Neural cell (in vitro differentiated cells): ENCODE data around the gene PIEZO1. TPM values are rescaled to one million over a fixed set of nuclear protein-coding genes. Genes with fewer than 3 reads are reported as not detected.

Source experiments
- H2AFZ ChIP-seq: fragments of 200-600, 300-800 bp; sonication (generic), shearing (Covaris generic); 2 replicates; pipeline ENCODE4 v1.6.0; 2014; ENCODE audit warnings: low read depth, mild to moderate bottlenecking, antibody characterized with exemption, low read length, moderate library complexity
- H3F3A ChIP-seq: fragments of 200-600 bp; shearing (Covaris generic); 2 replicates; pipeline ENCODE4 v1.6.1; 2016; ENCODE audit warnings: mild to moderate bottlenecking, moderate library complexity, mixed read lengths, antibody characterized with exemption, low read length; ENCODE audit not compliant: insufficient read depth, poor library complexity, severe bottlenecking
- H3K27ac ChIP-seq: fragments of 200-600, 300-800 bp; sonication (generic), shearing (Covaris generic); 2 replicates; pipeline ENCODE4 v1.5.1; 2014; ENCODE audit warnings: mild to moderate bottlenecking, low read length, moderate library complexity
- H3K27me3 ChIP-seq: fragments of 300-800, 200-600 bp; sonication (generic), shearing (Covaris generic); 2 replicates; pipeline ENCODE4 v1.6.0; 2014; ENCODE audit warnings: mild to moderate bottlenecking, low read depth, low read length, moderate library complexity; ENCODE audit not compliant: insufficient read depth
- H3K36me3 ChIP-seq: fragments of 300-800, 200-600 bp; sonication (generic), shearing (Covaris generic); 2 replicates; pipeline ENCODE4 v1.5.1; 2014; ENCODE audit warnings: mild to moderate bottlenecking, antibody characterized with exemption, low read length, moderate library complexity; ENCODE audit not compliant: insufficient read depth
- H3K4me2 ChIP-seq: fragments of 300-800, 200-600 bp; sonication (generic), shearing (Covaris generic); 2 replicates; pipeline ENCODE4 v1.6.0; 2014; ENCODE audit warnings: mild to moderate bottlenecking, low read length
- H3K4me3 ChIP-seq: fragments of 300-800, 200-600 bp; sonication (generic), shearing (Covaris generic); 2 replicates; pipeline ENCODE4 v1.5.1; 2014; ENCODE audit warnings: mild to moderate bottlenecking, low read length, moderate library complexity
- H3K79me2 ChIP-seq: fragments of 200-600 bp; shearing (Covaris generic); replicated peaks from 2 replicates; pipeline ENCODE4 v1.6.0; 2014; ENCODE audit warnings: mild to moderate bottlenecking, low read length, moderate library complexity; ENCODE audit not compliant: insufficient read depth
- H3K9ac ChIP-seq: fragments of 300-800, 200-600 bp; sonication (generic), shearing (Covaris generic); 2 replicates; pipeline ENCODE4 v1.6.1; 2016; ENCODE audit warnings: mild to moderate bottlenecking, low read length, mixed read lengths
- H3K9me2 ChIP-seq: fragments of 200-600 bp; shearing (Covaris generic); 2 replicates; pipeline ENCODE4 v1.6.1; 2016; ENCODE audit warnings: mild to moderate bottlenecking, low read length, mixed read lengths; ENCODE audit not compliant: insufficient read depth
- H3K9me3 ChIP-seq: fragments of 200-600, 300-800 bp; sonication (generic), shearing (Covaris generic); 2 replicates; pipeline ENCODE4 v1.6.1; 2016; ENCODE audit warnings: mild to moderate bottlenecking, mixed run types, low read length, moderate library complexity, mixed read lengths
- H4K20me1 ChIP-seq: fragments of 200-600 bp; shearing (Covaris generic); 2 replicates; pipeline ENCODE4 v1.6.1; 2016; ENCODE audit warnings: mild to moderate bottlenecking, mixed run types; ENCODE audit not compliant: insufficient read depth
- CTCF ChIP-seq: fragments of 450-650 bp; IDR thresholded peaks from 2 replicates; pipeline ENCODE4 v1.5.1; 2014; ENCODE audit warnings: antibody characterized with exemption, mild to moderate bottlenecking, moderate library complexity; ENCODE audit not compliant: poor library complexity, severe bottlenecking
- EP300 ChIP-seq: fragments of 450-650 bp; conservative IDR thresholded peaks from 2 replicates; pipeline ENCODE4 v1.6.1; 2014; ENCODE audit warnings: antibody characterized with exemption, mild to moderate bottlenecking, moderate library complexity; ENCODE audit not compliant: poor library complexity, severe bottlenecking
- EZH2 ChIP-seq: fragments of 200-600, 300-800 bp; shearing (Covaris generic), sonication (generic); IDR thresholded peaks from 2 replicates; pipeline ENCODE4 v1.6.1; 2014; ENCODE audit warnings: antibody characterized with exemption, low read length, borderline replicate concordance, mild to moderate bottlenecking; ENCODE audit not compliant: insufficient read depth, poor library complexity, severe bottlenecking
- MXI1 ChIP-seq: fragments of 450-650 bp; conservative IDR thresholded peaks from 2 replicates; pipeline ENCODE4 v1.6.1; 2014; ENCODE audit warnings: antibody characterized with exemption, mild to moderate bottlenecking; ENCODE audit not compliant: poor library complexity, severe bottlenecking
- POLR2AphosphoS5 ChIP-seq: IDR thresholded peaks from 2 replicates; pipeline ENCODE4 v1.6.1; 2012
- RAD21 ChIP-seq: fragments of 450-650 bp; conservative IDR thresholded peaks from 2 replicates; pipeline ENCODE4 v1.6.1; 2014; ENCODE audit warnings: antibody characterized with exemption, mild to moderate bottlenecking, moderate library complexity
- SMC3 ChIP-seq: fragments of 450-650 bp; conservative IDR thresholded peaks from 2 replicates; pipeline ENCODE4 v1.6.1; 2014; ENCODE audit warnings: antibody characterized with exemption, mild to moderate bottlenecking, moderate library complexity; ENCODE audit not compliant: poor library complexity
- TAF1 ChIP-seq: IDR thresholded peaks from 2 replicates; pipeline ENCODE4 v1.6.1; 2012; ENCODE audit warnings: low read depth
- polyA plus RNA-seq: library from polyadenylated mRNA; depleted of rRNA; stranded (reverse); fragments of >200 nt; gene quantifications from 2 replicates; pipeline ENCODE4 v1.2.3, GENCODE V29; 2014
- TF ChIP-seq, protein P1 (sequence below): IDR thresholded peaks from 2 replicates; pipeline ENCODE4 v1.6.1; 2012; ENCODE audit warnings: borderline replicate concordance

The PIEZO1 gene
- polyA plus RNA-seq, 1 donor from 2014 or later, result not detected

GRCh38 chr16:88739139-88739976 lies 45.7 kb downstream of the PIEZO1 start:
- Histone ChIP-seq H3K4me2 (no peak overlapping the region), H2AFZ (no peak overlapping the region), H3K27me3 (no peaks in the 10 kb centered on the region), H3K27ac (no peak overlapping the region), H3K9me2 (no peaks in the 10 kb centered on the region), H3K9ac (no peak overlapping the region), H3K9me3 (no peaks in the 10 kb centered on the region), H3K36me3 (no peaks in the 10 kb centered on the region), H3K79me2 (no peaks in the 10 kb centered on the region), H3F3A (no peaks in the 10 kb centered on the region), H4K20me1 (no peaks in the 10 kb centered on the region), H3K4me3 (no peak overlapping the region)
- TF ChIP-seq SMC3 (no peak), POLR2AphosphoS5 (no peak), MXI1 (no peak), EP300 (no peak), RAD21 (no peak), TAF1 (no peak), CTCF (no peak), EZH2 (no peak)
- TF ChIP-seq, protein P1, sequence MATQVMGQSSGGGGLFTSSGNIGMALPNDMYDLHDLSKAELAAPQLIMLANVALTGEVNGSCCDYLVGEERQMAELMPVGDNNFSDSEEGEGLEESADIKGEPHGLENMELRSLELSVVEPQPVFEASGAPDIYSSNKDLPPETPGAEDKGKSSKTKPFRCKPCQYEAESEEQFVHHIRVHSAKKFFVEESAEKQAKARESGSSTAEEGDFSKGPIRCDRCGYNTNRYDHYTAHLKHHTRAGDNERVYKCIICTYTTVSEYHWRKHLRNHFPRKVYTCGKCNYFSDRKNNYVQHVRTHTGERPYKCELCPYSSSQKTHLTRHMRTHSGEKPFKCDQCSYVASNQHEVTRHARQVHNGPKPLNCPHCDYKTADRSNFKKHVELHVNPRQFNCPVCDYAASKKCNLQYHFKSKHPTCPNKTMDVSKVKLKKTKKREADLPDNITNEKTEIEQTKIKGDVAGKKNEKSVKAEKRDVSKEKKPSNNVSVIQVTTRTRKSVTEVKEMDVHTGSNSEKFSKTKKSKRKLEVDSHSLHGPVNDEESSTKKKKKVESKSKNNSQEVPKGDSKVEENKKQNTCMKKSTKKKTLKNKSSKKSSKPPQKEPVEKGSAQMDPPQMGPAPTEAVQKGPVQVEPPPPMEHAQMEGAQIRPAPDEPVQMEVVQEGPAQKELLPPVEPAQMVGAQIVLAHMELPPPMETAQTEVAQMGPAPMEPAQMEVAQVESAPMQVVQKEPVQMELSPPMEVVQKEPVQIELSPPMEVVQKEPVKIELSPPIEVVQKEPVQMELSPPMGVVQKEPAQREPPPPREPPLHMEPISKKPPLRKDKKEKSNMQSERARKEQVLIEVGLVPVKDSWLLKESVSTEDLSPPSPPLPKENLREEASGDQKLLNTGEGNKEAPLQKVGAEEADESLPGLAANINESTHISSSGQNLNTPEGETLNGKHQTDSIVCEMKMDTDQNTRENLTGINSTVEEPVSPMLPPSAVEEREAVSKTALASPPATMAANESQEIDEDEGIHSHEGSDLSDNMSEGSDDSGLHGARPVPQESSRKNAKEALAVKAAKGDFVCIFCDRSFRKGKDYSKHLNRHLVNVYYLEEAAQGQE, result no peak

- no peaks in the 10 kb centered on the region for H3K79me2 ChIP-seq
Observed at GRCh38 chr16:88738151-88739084, 46.6 kb downstream of the PIEZO1 start.

More at GRCh38 chr16:88738151-88739084, 46.6 kb downstream of the PIEZO1 start:
- Histone ChIP-seq H3F3A (no peaks in the 10 kb centered on the region), H2AFZ (no peak overlapping the region), H3K27ac (no peak overlapping the region), H3K27me3 (no peaks in the 10 kb centered on the region), H3K9me3 (no peaks in the 10 kb centered on the region), H4K20me1 (no peaks in the 10 kb centered on the region), H3K4me3 (no peak overlapping the region), H3K9ac (no peak overlapping the region), H3K4me2 (no peak overlapping the region), H3K9me2 (no peaks in the 10 kb centered on the region), H3K36me3 (no peaks in the 10 kb centered on the region)
- no peak for TF ChIP-seq RAD21
- TF ChIP-seq CTCF, result no peak
- TF ChIP-seq, protein P1, result no peak
- no peak for TF ChIP-seq POLR2AphosphoS5
- no peak for TF ChIP-seq EZH2
- TF ChIP-seq EP300, result no peak
- no peak for TF ChIP-seq TAF1
- TF ChIP-seq MXI1, result no peak
- TF ChIP-seq SMC3, result no peak
